Subcutaneous abdominal adipose tissue (tissue), 5 donors: ENCODE measurements around the gene ATP9B.
"Not testable (repeated sequence)": the region's sequence is repeated elsewhere in the genome, so short reads cannot be mapped to it uniquely, and the experiment has no call there.

Experiments used
- H3K27ac ChIP-seq: one replicate; pipeline ENCODE4 v1.7.0; 2013; ENCODE audit warnings: low read depth, mild to moderate bottlenecking, inconsistent platforms, low read length, moderate library complexity
- H3K27me3 ChIP-seq, 5 donors: one replicate each; pipeline ENCODE4 v1.7.0; 2013; ENCODE audit warnings: low read length in 5 of 5, inconsistent platforms in 1 of 5; ENCODE audit not compliant: control insufficient read depth in 5 of 5, insufficient read depth in 4 of 5
- H3K36me3 ChIP-seq, 5 donors: one replicate each; pipeline ENCODE4 v1.7.0; 2013; ENCODE audit warnings: low read length in 5 of 5; ENCODE audit not compliant: control insufficient read depth in 5 of 5, insufficient read depth in 5 of 5
- H3K4me1 ChIP-seq, 5 donors: one replicate each; pipeline ENCODE4 v1.7.0; 2013; ENCODE audit warnings: low read length in 5 of 5, mild to moderate bottlenecking in 3 of 5, moderate library complexity in 1 of 5; ENCODE audit not compliant: control insufficient read depth in 5 of 5, insufficient read depth in 5 of 5
- H3K4me3 ChIP-seq, 5 donors: one replicate each; pipeline ENCODE4 v1.7.0; 2013; ENCODE audit warnings: low read length in 5 of 5, low read depth in 1 of 5
- H3K9ac ChIP-seq, 5 donors: one replicate each; pipeline ENCODE4 v1.7.0; 2013; ENCODE audit warnings: low read length in 5 of 5, mild to moderate bottlenecking in 4 of 5, moderate library complexity in 3 of 5
- H3K9me3 ChIP-seq, 5 donors: one replicate each; pipeline ENCODE4 v1.7.0; 2013; ENCODE audit warnings: low read length in 5 of 5; ENCODE audit not compliant: control insufficient read depth in 5 of 5
- donor health status: healthy.
- donor health status: healthy.
- donor health status: healthy.
- donor health status: healthy.
- donor health status: healthy.

Gene ATP9B

DNA sequence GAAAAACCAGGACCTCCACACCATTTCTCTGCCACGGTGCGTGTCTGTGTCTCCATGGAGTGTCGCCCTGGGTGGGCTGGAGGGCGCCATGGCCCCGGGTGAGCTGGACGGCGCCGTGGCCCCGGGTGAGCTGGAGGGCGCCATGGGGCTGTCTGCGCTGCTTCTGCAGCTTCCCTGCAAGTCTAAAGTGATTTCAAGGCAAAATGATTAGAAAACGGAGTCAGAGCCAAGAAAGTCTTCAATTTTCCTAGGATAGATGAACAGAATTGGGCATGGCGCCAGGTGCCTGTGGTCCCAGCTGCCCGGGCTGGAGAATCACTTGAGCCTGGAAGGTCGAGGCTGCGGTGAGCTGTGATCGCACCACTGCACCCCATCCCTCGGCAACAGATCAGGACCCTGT lies 298.8 kb downstream of the ATP9B start:
- H3K4me3 ChIP-seq: no peak overlapping the region
- H3K36me3 ChIP-seq: peaks cover 6 to 36% (median 23%) of the 10 kb centered on the region in 5 donors
- no peak overlapping the region for H3K27ac ChIP-seq
- peaks cover 0 to 10% (median 2%) of the 10 kb centered on the region in 5 donors for H3K4me1 ChIP-seq
- no peak overlapping the region for H3K9ac ChIP-seq
- no peaks in the 10 kb centered on the region for H3K27me3 ChIP-seq
- H3K9me3 ChIP-seq: no peaks in the 10 kb centered on the region

- Histone ChIP-seq H3K9me3 (no peaks in the 10 kb centered on the region), H3K4me3 (no peak overlapping the region), H3K36me3 (peaks cover 0 to 33% (median 18%) of the 10 kb centered on the region in 5 donors), H3K27ac (no peak overlapping the region), H3K27me3 (no peaks in the 10 kb centered on the region), H3K9ac (no peak overlapping the region), H3K4me1 (peaks cover 0 to 10% (median 2%) of the 10 kb centered on the region in 5 donors)
Measured at GRCh38 chr18:79368681-79369080, 299.5 kb downstream of the ATP9B start.

DNA sequence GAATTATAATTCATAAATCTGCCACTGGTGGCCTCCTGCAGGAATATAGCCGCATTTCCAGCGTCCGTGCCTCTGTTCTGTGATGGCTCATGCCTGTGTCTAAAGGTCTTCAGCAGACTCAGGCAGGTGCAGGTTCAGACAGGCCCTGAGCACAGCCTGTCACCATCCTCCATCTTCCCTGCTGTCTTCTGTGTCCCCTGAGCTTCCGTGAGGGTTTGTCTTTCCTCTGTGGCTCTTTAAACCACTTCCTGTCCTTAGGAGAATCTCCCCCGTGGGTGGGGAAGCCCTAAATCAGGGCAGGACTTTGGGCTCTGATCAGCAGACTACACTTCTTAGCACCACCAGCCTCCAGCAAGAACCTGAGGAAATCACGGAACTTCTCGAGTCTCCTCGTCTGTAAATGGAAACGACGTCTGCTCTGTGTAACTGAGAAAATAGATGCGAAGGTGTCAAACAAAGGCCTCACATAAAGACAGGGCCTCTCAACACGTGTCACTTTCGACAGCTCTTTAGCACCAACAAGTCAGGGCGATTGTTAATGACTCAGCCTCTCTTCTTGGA lies 302.4 kb downstream of the ATP9B start:
- Histone ChIP-seq H3K36me3 (peaks cover 0 to 49% (median 25%) of the 10 kb centered on the region in 5 donors), H3K9ac (no peak overlapping the region), H3K4me1 (peaks cover 0 to 10% (median 2%) of the 10 kb centered on the region in 5 donors), H3K27me3 (no peaks in the 10 kb centered on the region), H3K9me3 (no peaks in the 10 kb centered on the region), H3K27ac (no peak overlapping the region), H3K4me3 (no peak overlapping the region)

DNA sequence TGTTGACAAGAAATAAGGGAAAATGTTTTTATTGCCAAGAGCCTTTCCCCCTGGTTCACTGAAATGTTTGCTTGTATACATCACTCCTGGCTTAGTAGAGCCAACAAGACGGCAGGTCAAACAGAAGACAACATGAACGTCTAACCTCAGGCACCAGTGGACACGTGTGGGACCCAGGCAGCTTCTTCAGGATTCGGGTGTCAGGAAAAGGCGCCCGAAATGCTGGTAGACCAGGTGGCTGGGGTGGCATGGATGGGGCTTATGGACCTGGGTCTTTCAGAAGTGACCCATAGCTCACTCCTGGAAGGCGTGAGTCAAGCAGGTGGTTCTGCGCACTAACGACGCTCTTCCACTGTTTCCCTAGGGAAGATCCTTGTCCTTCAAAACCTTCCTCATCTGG lies 303.3 kb downstream of the ATP9B start:
- peaks cover 0 to 10% (median 2%) of the 10 kb centered on the region in 5 donors for H3K4me1 ChIP-seq
- peaks cover 0 to 54% (median 30%) of the 10 kb centered on the region in 5 donors for H3K36me3 ChIP-seq
- H3K27ac ChIP-seq: no peak overlapping the region
- no peak overlapping the region for H3K9ac ChIP-seq
- no peaks in the 10 kb centered on the region for H3K9me3 ChIP-seq
- H3K4me3 ChIP-seq: no peak overlapping the region
- H3K27me3 ChIP-seq: no peaks in the 10 kb centered on the region

DNA sequence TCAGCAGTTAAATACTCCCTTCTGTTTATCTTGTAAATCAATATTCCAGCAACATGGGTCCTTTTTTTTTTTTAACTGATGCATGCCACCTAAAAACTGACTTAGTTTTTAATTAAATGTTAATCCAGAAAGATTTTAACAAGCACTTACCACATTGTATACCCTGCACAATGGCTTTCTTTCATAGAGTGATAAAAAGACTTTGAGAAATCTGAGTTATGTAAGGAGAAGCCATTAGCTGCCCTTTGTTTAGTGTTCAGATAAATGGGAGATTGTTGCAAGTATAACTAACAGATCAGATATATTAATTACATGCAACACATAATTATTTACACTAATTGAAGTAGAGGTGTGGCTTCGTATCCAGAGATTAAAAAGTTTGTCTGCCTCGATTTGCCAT lies 303.8 kb downstream of the ATP9B start:
- Histone ChIP-seq H3K27me3 (no peaks in the 10 kb centered on the region), H3K9ac (no peak overlapping the region), H3K36me3 (peaks cover 0 to 54% (median 33%) of the 10 kb centered on the region in 5 donors), H3K27ac (no peak overlapping the region), H3K9me3 (no peaks in the 10 kb centered on the region), H3K4me1 (peaks cover 0 to 10% (median 2%) of the 10 kb centered on the region in 5 donors), H3K4me3 (no peak overlapping the region)

DNA sequence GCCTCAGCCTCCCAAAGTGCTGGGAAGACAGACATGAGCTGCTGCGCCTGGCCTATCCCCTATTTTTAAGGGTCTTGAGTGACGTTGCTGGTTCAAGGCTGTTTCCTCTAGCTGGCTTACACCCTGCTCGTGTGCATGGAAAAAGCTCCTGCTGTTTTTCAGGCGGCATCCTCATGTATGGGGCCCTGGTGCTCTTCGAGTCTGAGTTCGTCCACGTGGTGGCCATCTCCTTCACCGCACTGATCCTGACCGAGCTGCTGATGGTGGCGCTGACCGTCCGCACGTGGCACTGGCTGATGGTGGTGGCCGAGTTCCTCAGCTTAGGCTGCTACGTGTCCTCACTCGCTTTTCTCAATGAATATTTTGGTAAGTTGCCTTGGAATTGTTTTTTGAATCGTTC lies 304.5 kb downstream of the ATP9B start:
- no peak overlapping the region for H3K4me3 ChIP-seq
- no peaks in the 10 kb centered on the region for H3K27me3 ChIP-seq
- peaks cover 0 to 57% (median 37%) of the 10 kb centered on the region in 5 donors for H3K36me3 ChIP-seq
- H3K9me3 ChIP-seq: no peaks in the 10 kb centered on the region
- peaks cover 0 to 2% (median 0%) of the 10 kb centered on the region in 5 donors for H3K4me1 ChIP-seq
- no peak overlapping the region for H3K9ac ChIP-seq
- no peak overlapping the region for H3K27ac ChIP-seq

DNA sequence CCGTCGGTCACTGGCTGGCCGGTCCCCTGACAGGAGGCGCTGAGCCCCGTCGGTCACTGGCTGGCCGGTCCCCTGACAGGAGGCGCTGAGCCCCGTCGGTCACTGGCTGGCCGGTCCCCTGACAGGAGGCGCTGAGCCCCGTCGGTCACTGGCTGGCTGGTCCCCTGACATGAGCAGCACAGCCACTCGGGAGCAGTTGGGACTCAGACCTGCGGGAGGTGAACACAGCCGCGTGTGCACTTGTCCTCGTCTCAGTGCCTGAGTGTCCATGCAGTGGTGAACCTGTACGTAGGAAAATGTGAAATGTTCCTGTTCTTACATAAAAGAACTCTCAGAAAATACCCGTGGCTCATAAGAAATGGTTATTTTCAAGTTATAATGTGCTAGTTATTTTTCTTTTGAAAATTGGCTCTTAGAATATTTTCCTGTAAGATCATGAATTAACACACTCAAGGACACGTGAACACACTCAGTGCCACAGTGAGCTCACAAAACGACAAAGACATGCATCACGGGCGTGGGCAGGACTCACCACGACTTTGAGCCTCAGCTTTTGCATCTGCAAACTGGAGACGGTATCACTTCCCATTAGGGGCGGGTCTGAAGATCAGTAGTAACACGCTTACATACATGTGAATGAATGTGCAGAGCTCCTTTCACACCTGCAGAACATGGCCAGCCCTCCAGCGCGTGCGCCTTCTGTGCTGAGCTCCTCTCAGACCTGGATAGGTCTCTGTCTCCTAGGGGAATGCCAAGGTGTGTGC lies 305.4 kb downstream of the ATP9B start:
- Histone ChIP-seq H3K4me3 (no peak overlapping the region), H3K4me1 (peaks cover 0 to 5% (median 3%) of the 10 kb centered on the region in 5 donors), H3K27ac (no peak overlapping the region), H3K9me3 (no peaks in the 10 kb centered on the region), H3K27me3 (no peaks in the 10 kb centered on the region), H3K36me3 (peaks cover 0 to 55% (median 37%) of the 10 kb centered on the region in 5 donors), H3K9ac (no peak overlapping the region)

DNA sequence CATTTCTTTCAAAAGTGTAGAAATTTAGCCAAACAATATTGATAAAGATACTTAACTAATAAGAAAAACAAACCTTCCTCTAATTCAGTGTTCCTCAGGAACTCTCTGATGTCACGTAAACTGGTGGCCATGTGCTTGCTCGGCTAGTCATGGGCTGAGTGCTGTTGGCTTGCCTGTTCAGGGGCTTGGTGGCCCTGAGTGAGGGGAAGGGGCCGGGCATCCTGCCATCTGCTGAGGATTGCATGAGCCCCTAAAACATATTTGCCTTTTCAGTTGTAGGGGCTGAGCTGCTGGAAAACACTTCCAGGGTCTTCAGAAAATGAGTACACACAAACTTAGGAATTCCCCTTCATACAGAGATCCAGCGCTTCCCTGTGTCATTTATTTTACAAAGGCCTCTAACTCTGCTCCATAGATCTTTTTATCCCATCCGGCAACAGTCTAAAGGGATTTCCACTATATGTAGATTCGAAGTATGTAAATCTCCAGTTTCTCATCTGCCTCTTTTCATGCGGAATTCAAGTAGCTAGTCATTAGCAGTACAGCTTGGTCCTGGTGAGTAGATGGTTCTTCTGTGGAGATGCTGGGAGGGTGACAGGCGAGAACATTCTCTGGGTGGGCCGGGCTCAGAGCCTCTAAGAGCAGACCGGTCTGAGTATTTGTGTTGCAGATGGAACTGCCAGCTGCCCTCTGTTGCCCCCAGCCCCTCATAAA lies 306.4 kb downstream of the ATP9B start:
- Histone ChIP-seq H3K9me3 (no peaks in the 10 kb centered on the region), H3K36me3 (peaks cover 0 to 53% (median 35%) of the 10 kb centered on the region in 5 donors)

GRCh38 chr18:79376661-79377060 lies 307.5 kb downstream of the ATP9B start:
- not testable (repeated sequence) for H3K9ac ChIP-seq, H3K9me3 ChIP-seq, H3K27ac ChIP-seq, H3K4me3 ChIP-seq, H3K27me3 ChIP-seq, H3K4me1 ChIP-seq
- H3K36me3 ChIP-seq: peaks cover 0 to 50% (median 33%) of the 10 kb centered on the region in 5 donors

More for the DNA sequence above, 306.4 kb downstream of the ATP9B start:
- Histone ChIP-seq H3K9ac (no peak overlapping the region), H3K27me3 (no peaks in the 10 kb centered on the region), H3K4me1 (peaks cover 0 to 5% (median 3%) of the 10 kb centered on the region in 5 donors), H3K4me3 (no peak overlapping the region), H3K27ac (no peak overlapping the region)
